GM12875 (cell line): ENCODE results near the gene ISYNA1.
A peak's percentile ranks its signal among the peaks of the same experiment; 100 is the strongest.

Source experiments
- H3K4me3 ChIP-seq: one replicate; pipeline ENCODE4 v1.5.1; 2011; ENCODE audit warnings: low read depth, low read length, control low read depth
- TF ChIP-seq, protein P1 (sequence below): IDR thresholded peaks from 2 replicates; pipeline ENCODE4 v1.5.1; 2011; ENCODE audit warnings: low read depth, mild to moderate bottlenecking, control low read depth, inconsistent platforms, low read length, moderate library complexity, borderline replicate concordance; ENCODE audit not compliant: insufficient read depth

The ISYNA1 gene

DNA sequence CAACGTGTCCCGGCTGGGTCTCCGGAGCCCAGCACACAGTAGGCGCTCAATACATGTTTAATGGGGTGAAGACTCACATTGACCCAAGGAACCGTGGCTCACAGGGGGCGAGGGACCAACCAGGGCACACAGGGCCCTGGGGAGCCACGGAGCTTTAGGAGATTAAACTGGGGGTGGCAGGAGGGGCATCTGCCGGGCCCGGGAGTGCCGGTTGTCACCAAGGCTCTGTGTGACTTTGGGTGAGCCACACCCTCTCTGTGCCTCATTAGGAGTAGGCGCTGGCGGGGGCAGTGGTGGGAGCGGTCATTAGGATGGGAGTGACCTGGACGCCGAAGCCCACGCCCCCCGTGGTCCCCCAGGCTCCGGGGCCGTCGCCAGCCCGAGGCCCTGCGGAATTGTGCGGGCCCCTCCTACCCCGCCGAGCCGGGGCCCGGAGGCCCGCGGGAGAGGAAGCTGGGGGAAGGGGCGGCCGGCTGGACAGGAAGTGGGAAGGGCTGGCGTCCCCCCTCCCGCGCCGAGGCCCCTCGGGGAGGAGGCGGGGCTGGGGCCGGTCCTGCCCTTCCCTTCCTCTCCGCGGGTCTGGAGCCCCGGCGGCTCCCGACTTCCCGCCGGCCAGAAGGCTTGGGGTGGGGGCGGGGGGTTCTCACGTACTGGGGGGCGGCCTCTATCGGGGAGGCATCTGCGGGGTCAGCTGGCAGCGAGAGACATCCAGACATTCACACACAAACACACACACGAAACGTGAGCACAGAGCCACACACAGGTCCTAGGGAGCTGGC, 20.5 kb downstream of the ISYNA1 start:
- H3K4me3 ChIP-seq = peak overlapping the region; percentile 48
- TF ChIP-seq, protein P1, sequence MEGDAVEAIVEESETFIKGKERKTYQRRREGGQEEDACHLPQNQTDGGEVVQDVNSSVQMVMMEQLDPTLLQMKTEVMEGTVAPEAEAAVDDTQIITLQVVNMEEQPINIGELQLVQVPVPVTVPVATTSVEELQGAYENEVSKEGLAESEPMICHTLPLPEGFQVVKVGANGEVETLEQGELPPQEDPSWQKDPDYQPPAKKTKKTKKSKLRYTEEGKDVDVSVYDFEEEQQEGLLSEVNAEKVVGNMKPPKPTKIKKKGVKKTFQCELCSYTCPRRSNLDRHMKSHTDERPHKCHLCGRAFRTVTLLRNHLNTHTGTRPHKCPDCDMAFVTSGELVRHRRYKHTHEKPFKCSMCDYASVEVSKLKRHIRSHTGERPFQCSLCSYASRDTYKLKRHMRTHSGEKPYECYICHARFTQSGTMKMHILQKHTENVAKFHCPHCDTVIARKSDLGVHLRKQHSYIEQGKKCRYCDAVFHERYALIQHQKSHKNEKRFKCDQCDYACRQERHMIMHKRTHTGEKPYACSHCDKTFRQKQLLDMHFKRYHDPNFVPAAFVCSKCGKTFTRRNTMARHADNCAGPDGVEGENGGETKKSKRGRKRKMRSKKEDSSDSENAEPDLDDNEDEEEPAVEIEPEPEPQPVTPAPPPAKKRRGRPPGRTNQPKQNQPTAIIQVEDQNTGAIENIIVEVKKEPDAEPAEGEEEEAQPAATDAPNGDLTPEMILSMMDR = no peak

DNA sequence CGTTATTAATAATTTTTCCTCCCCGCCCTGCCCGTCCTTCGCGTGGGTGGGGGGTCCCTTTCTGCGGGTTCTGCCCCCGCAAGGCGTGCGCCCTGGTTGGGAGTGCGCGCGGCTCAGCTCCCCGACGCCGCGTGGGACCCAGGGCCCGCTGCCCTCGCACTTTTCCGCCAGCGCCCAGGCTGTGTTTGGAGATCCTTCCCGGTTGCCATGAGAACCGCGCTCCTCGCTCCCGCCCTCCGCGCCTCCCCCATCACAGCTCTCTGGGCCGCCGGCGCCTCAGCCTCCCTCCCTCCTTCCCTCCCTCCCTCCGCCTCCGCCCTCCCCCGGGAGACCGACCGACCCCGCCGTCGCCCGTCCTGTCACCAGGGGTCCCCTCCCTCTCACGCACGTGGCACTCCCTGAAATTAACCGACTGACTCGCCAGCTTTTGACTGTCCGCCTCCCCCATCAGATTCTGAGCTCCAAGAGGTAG, 21.1 kb downstream of the ISYNA1 start:
- TF ChIP-seq, protein P1 = no peak
- peak overlapping the region; percentile 48 for H3K4me3 ChIP-seq

- H3K4me3 ChIP-seq = peak overlapping the region; percentile 24
- TF ChIP-seq, protein P1 = no peak
Observed at GRCh38 chr19:18415178-18415867, 22.6 kb downstream of the ISYNA1 start.

GRCh38 chr19:18414504-18415177, 23.3 kb downstream of the ISYNA1 start:
- H3K4me3 ChIP-seq = peak overlapping the region; percentile 24
- TF ChIP-seq, protein P1 = no peak

- H3K4me3 ChIP-seq = no peak overlapping the region
- TF ChIP-seq, protein P1 = no peak
Observed at GRCh38 chr19:18412610-18413239, 25.2 kb downstream of the ISYNA1 start.

DNA sequence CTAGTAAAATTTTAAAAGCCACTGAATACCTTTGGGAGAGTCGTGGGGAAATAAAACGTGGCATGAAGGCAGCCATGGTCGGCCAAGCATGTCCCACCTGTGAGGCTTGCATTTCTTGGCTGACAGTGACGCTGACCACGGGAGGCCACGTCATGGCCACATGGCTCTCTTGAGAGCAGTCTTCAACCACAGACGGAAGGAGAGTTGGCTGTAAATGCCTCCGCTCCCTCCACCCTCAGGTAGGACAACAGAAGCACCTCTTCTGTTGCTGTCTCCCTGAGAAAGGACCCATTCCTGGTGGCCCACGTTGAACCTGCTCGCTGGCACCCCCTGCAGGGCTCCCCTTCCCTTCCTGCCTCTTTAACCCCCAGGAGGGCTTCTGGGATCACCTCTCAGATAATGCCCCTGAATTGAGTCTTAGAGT, 29.9 kb downstream of the ISYNA1 start:
- TF ChIP-seq, protein P1 = peak; percentile 60
- H3K4me3 ChIP-seq = no peak overlapping the region
